Smooth muscle cell (in vitro differentiated cells): Measurements from ENCODE around the gene FBN1. TPM values are rescaled to one million over a fixed set of nuclear protein-coding genes. Genes with fewer than 3 reads are reported as not detected.

ENCODE experiments used
- DNase-seq: peaks from one replicate; lab custom pipeline; 2025; ENCODE audit not compliant: unreplicated experiment; lab: John Stamatoyannopoulos, UW
- H2AFZ ChIP-seq: fragments of 200-600 bp; sonication (generic); 2 replicates; pipeline ENCODE4 v1.6.0; 2016; ENCODE audit warnings: antibody characterized with exemption, low read depth, mild to moderate bottlenecking
- H3F3A ChIP-seq: fragments of 200-600 bp; sonication (generic); 2 replicates; pipeline ENCODE4 v1.6.0; 2017; ENCODE audit warnings: antibody characterized with exemption, low read depth
- H3K27ac ChIP-seq: fragments of 200-600 bp; sonication (generic); 2 replicates; pipeline ENCODE4 v1.5.1; 2016; ENCODE audit warnings: low read depth, mild to moderate bottlenecking
- H3K27me3 ChIP-seq: fragments of 200-600 bp; sonication (generic); 2 replicates; pipeline ENCODE4 v1.6.1; 2016; ENCODE audit warnings: low read depth, mild to moderate bottlenecking
- H3K36me3 ChIP-seq: fragments of 200-600 bp; sonication (generic); 2 replicates; pipeline ENCODE4 v1.5.1; 2016; ENCODE audit warnings: low read depth
- H3K4me1 ChIP-seq: fragments of 200-600 bp; sonication (generic); 2 replicates; pipeline ENCODE4 v1.5.1; 2016; ENCODE audit warnings: low read depth
- H3K4me2 ChIP-seq: fragments of 200-600 bp; sonication (generic); 2 replicates; pipeline ENCODE4 v1.6.0; 2016; ENCODE audit warnings: mild to moderate bottlenecking
- H3K4me3 ChIP-seq: fragments of 200-600 bp; sonication (generic); 2 replicates; pipeline ENCODE4 v1.5.1; 2016; ENCODE audit warnings: mild to moderate bottlenecking
- H3K79me2 ChIP-seq: fragments of 200-600 bp; sonication (generic); 2 replicates; pipeline ENCODE4 v1.6.0; 2016; ENCODE audit warnings: low read depth, mild to moderate bottlenecking
- H3K9ac ChIP-seq: fragments of 200-600 bp; sonication (generic); 2 replicates; pipeline ENCODE4 v1.6.0; 2016; ENCODE audit warnings: low read depth
- H3K9me3 ChIP-seq: fragments of 200-600 bp; sonication (generic); replicated peaks from 2 replicates; pipeline ENCODE4 v1.5.1; 2016; ENCODE audit warnings: low read depth
- H4K20me1 ChIP-seq: fragments of 200-600 bp; sonication (generic); 2 replicates; pipeline ENCODE4 v1.6.0; 2016; ENCODE audit warnings: low read depth
- CTCF ChIP-seq: fragments of 200-600 bp; sonication (generic); IDR thresholded peaks from 2 replicates; pipeline ENCODE4 v1.5.1; 2017; ENCODE audit warnings: borderline replicate concordance, mild to moderate bottlenecking, antibody characterized with exemption; ENCODE audit not compliant: insufficient read depth, poor library complexity, severe bottlenecking
- WGBS: methylation state at CpG from one replicate; pipeline ENCODE4 v1.1.7; 2016; ENCODE audit warnings: low lambda C conversion rate; 5-methylcytosine and 5-hydroxymethylcytosine counted together
- polyA plus RNA-seq: library from polyadenylated mRNA; unstranded; fragments of >200 nt; fragmentation: Nextera tagmentation; extraction: Ambion mirVana; gene quantifications from 2 replicates; pipeline ENCODE4 v1.2.1, GENCODE V29; 2016
- total RNA-seq: library from RNA; depleted of rRNA; stranded (reverse); fragments of >200 nt; gene quantifications from 2 replicates; pipeline ENCODE4 v1.2.3, GENCODE V29; 2014

The FBN1 gene
- total and polyA plus RNA-seq, 2 experiments from 2014 or later = 137 to 330 TPM

- Histone ChIP-seq H3K36me3 (peaks cover 36% of the 10 kb centered on the region), H3K4me2 (no peak overlapping the region), H4K20me1 (no peaks in the 10 kb centered on the region), H2AFZ (no peak overlapping the region), H3K27me3 (no peaks in the 10 kb centered on the region), H3K79me2 (no peaks in the 10 kb centered on the region), H3K27ac (no peak overlapping the region), H3F3A (no peaks in the 10 kb centered on the region), H3K9me3 (no peaks in the 10 kb centered on the region), H3K4me3 (no peak overlapping the region), H3K9ac (no peak overlapping the region), H3K4me1 (no peaks in the 10 kb centered on the region)
- DNase-seq = no peak
- no peak for TF ChIP-seq CTCF
- 92% methylated on average over 3 of the region's 3 CpGs for WGBS
Observed at GRCh38 chr15:48522911-48523310, 122.6 kb downstream of the FBN1 start.

GRCh38 chr15:48522123-48522522, 123.4 kb downstream of the FBN1 start:
- Histone ChIP-seq H3K9ac (no peak overlapping the region), H3K79me2 (no peaks in the 10 kb centered on the region), H3F3A (no peaks in the 10 kb centered on the region), H3K4me1 (no peaks in the 10 kb centered on the region), H2AFZ (no peak overlapping the region), H3K27me3 (no peaks in the 10 kb centered on the region), H4K20me1 (no peaks in the 10 kb centered on the region), H3K9me3 (no peaks in the 10 kb centered on the region), H3K27ac (no peak overlapping the region), H3K4me2 (no peak overlapping the region), H3K36me3 (peaks cover 37% of the 10 kb centered on the region), H3K4me3 (no peak overlapping the region)
- no peak for TF ChIP-seq CTCF
- DNase-seq = no peak

GRCh38 chr15:48520376-48521155, 124.9 kb downstream of the FBN1 start:
- 78% methylated on average over 15 of the region's 15 CpGs for WGBS
- DNase-seq = no peak
- Histone ChIP-seq H3F3A (no peaks in the 10 kb centered on the region), H3K9me3 (no peaks in the 10 kb centered on the region), H3K4me3 (no peak overlapping the region), H2AFZ (no peak overlapping the region), H3K4me1 (no peaks in the 10 kb centered on the region), H4K20me1 (no peaks in the 10 kb centered on the region), H3K27me3 (no peaks in the 10 kb centered on the region), H3K27ac (no peak overlapping the region), H3K36me3 (peaks cover 31% of the 10 kb centered on the region), H3K79me2 (no peaks in the 10 kb centered on the region), H3K9ac (no peak overlapping the region), H3K4me2 (no peak overlapping the region)
- TF ChIP-seq CTCF = no peak

GRCh38 chr15:48516121-48516520, 129.4 kb downstream of the FBN1 start:
- Histone ChIP-seq H3K27ac (no peak overlapping the region), H4K20me1 (no peaks in the 10 kb centered on the region), H3K36me3 (peaks cover 44% of the 10 kb centered on the region), H3K9ac (no peak overlapping the region), H3K27me3 (no peaks in the 10 kb centered on the region), H2AFZ (no peak overlapping the region), H3K4me2 (no peak overlapping the region), H3K9me3 (no peaks in the 10 kb centered on the region), H3K4me1 (no peaks in the 10 kb centered on the region), H3K4me3 (no peak overlapping the region), H3K79me2 (no peaks in the 10 kb centered on the region), H3F3A (peaks cover 4% of the 10 kb centered on the region)
- WGBS = 99% methylated on average over 3 of the region's 3 CpGs
- no peak for DNase-seq
- TF ChIP-seq CTCF = no peak
